HG03460 (cell line): Measurements from ENCODE around the gene ABCG1.
"Not testable (repeated sequence)": the region's sequence is repeated elsewhere in the genome, so short reads cannot be mapped to it uniquely, and the experiment has no call there.

Experiments
- ATAC-seq: cut with Tn5 transposase; IDR thresholded peaks from one replicate; pipeline ENCODE4 v1.9.1; 2021; ENCODE audit not compliant: unreplicated experiment

The ABCG1 gene

DNA sequence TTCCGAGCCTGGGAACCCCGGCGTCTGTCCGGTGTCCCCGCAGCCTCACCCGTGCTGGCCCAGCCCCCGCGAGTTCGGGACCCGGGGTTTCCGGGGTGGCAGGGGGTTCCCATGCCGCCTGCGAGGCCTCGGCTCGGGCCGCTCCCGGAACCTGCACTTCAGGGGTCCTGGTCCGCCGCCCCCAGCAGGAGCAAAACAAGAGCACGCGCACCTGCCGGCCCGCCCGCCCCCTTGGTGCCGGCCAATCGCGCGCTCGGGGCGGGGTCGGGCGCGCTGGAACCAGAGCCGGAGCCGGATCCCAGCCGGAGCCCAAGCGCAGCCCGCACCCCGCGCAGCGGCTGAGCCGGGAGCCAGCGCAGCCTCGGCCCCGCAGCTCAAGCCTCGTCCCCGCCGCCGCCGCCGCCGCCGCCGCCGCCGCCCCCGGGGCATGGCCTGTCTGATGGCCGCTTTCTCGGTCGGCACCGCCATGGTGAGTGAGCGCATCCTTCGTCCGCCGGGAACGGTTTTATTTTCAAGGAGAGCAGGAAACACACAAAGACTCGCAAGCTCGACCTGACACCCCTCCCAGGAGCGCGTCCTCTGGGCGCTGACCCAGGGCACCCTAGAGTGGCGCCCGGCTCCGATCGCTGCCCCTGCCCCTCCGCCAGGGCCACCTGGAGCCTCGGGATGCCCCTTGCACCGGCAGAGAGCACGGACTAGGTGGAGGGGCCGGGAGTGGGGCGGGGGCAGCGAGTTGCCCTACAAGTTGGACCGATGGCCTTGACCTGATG lies at the start of gene ABCG1:
Gene ABCG1, plus strand, starts transcription at position 305 of the 770 bp plus-strand sequence. Its CDS starts 123 bp downstream, at position 428.
- no peak for ATAC-seq

DNA sequence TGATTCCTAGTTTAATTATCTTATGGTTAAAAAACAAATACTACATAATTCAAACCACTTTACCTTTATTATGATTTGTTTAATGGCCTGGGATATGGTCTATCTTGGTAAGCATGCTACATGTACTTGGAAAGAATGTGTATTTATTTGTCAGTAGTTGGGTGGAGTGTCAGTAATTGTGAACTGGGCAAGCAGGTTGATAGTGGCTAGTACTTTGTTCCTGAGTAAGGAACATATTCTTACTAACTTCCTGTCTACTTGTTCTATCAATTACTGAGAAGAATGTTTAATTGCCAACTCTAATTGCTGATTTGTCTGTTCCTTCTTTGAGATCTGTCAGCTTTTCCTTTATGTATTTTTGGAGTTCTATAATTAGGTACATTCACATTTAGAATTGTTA lies 49.2 kb upstream of the ABCG1 start:
- no peak for ATAC-seq

DNA sequence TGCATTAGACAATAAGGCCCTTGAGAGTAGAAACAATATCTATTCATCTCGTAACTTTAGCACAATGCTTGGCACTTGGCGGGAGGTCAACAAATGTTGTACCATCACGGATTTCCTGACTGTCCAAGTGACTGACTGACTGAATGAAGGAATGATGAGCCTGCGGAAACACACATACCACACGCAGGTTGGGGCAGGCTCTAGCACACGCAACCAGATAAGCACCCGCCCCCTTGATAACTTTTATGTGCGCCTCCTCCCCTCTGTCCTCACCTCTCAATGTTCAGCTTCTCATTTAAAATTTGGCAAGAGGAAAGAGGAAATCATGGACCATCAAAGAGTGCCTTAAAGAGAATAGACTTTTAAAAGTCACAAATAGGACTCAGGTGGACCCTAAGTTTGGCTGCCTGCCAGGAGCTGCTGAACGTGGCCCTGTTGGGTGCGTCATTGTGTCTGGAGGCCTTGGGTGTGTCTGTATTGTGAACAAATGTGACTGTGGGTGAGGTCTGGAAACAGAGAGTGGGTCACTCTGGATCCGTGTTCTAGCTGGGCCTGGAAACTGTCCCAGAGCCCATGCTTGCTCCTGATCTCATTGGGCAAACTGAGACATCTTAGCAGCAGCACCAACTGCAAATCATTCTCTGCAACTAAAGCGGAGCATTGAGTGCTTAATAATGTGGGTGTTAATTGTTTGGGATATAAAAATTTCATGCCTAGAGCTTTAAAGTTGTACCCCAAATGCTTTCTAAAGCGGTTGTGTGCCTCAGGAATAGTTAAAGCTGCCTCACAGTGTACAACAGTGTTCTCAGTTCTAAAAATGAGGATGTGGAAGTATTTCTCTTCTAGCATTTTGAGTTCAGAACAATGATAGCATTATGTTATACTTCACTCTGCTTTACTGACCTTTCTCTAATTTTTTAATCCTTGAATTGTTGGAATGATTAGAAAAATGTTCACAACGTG lies 47.6 kb upstream of the ABCG1 start:
- ATAC-seq, result no peak

DNA sequence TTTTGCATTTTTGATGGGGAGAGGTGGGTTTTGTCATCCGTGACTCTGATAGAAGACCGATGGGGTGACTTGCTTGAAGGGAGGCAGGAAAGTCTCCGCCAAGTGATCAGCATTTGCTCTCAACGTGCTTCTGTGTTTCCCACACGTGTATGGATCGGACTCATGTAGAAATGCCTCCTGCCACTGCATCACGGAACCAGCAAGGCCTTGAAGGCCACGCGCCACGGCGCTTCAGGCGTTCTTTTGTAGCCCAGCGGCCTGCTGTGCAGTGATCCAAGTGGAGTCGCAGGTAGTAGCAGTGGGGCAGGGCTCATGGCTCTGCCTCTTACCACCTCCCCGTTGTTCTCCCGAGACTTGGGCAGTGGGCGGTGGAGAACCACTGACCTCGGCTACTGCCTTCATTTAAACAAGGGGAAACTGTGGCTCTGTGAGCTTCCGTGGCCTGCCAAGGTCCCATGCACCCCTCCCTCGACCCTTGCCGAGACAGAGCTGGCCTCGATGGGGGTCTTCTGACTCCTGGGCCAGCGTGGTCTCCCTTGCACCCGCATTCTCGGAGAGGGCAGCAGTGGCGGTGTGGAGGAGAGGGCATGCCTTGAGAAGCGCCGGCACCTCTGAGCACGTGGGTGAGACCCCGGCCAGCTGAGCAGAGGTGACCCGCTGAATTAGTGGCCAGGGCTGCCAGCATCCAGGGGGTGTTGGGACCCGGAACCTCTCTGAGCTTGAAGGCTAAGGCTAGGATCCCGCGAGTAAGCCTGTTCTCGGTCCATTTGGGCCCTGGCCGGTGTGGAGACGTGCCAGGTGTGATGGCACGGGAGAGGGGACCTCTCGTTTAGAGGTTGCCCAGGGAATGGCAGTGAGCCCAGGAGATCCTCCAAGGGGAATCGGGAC lies 46.1 kb upstream of the ABCG1 start:
- no peak for ATAC-seq

DNA sequence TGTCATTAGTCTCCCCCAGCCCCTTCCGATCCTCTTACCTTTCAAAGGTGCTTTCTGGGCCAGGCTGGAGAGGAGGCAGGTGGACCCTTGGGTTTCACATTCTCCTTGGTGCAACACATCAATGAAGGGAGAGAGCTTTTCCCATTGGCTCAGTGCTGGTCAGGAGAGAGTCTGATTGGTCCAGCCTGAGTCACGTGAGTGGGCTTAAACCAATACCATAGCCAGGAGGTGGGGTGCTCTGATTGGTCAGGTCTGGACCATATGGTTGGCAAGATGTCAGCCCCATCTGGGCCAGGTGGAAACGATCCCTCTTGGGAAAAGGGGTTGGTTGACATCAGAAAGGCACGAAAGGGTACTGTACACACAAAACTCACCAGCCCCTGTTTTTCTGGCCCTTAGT lies 44.8 kb upstream of the ABCG1 start:
- ATAC-seq, result no peak

DNA sequence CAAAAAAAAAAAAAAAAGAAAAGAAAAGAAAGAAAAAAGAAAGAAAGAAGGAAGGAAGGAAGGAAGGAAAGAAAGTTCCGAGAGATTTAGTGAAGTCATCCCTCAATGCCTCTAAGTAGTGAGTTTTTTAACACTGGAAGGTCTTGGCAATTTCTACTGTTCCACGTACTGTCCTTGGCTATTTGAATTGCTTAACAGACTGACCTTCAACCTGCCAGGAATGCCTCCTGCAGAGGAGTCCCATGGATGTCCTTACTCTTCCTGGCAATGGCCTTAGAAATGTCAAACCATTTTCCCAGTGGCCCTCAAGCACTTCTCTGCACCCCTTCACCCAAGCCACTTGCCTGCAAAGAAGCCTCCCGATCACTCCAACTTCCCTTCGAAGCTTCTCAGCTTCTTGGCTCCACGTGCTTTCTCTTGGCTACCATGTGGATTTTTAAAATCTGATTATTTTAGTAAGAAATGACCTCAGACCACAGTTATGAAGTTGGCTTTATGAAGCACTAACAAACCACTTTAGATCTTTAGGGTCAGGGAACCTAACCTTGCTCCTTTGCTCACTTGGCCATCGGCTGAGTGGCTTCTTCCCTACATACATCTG lies 43.7 kb upstream of the ABCG1 start:
- ATAC-seq, result no peak

DNA sequence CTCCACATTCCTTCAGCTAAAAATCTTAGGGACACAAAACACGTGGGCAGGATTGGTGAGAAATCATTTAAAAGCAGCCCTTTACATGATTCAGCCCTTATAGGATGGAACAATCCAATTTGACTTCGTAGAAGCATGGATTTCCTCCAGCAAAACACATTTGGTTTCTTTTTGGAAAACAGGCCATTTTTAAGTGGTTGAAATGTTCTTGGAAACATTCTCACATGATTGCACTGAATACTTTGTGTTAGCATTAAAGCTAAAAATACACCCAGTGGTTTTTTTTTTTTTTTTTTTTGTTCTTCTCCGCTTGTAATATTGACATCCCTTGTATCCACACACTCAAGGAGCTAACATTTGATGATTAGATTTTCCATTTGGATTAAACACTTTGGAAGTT lies 42.1 kb upstream of the ABCG1 start:
- ATAC-seq, result no peak

DNA sequence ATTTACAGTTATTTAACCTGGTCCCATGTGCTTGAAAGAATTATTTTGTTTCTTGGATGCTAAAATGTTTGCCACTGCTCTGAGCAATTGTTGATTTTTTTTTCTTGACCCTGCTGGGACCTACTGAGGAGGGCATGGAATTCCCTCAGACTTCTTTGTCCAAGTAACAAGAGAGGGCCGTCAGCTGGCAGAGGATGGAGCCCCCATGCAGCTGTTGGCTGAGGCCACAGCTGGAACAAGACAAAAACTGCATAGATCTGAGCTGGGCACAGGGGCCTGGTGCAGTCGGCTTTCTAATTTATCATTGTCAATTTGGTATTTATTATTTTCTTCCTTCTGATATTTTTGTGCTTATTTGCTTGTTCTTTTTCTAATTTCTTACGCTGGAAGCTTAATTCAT lies 39.6 kb upstream of the ABCG1 start:
- ATAC-seq, result no peak

DNA sequence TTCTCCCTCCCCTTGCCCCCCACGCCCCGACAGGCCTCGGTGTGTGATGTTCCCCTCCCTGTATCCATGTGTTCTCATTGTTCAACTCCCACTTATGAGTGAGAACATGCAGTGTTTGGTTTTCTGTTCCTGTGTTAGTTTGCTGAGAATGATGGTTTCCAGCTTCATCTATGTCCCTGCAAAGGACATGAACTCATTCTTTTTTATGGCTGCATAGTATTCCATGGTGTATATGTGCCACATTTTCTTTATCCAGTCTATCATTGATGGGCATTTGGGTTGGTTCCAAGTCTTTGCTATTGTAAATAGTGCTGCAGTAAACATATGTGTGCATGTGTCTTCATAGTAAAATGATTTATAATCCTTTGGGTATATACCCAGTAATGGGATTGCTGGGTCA lies 38.9 kb upstream of the ABCG1 start:
- ATAC-seq, result not testable (repeated sequence)

DNA sequence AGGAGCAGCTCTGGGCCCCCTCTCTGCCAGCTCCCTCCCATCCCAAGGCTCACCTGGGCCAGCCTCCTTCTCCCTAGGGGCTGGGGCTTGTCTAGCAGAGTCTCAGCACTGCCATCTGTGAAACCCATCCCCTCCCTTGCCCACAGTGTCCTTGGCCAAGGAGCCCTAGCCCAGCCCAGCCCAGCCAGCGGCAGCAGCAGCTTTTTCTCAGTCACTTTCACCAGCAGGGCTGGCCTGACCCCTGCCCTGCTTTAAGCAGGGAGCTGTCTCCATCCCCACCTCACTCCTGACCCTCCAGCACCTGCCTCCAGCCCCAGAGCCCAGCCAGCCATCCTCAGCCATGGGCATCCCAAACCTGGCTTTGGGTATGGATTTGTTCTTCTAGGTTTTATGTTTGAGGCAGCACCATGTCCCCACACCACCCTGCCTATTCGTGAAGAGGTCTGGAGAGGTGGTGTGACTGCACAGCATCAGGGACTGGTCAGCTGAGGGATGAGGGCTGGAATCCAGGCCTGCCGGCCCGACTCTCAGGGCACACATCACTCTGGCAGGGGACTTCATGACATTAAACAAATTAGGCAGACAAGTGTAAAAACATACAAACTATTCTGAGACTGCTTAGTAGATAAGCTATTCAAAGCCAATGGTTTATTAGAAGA lies 36.1 kb upstream of the ABCG1 start:
- ATAC-seq, result no peak

DNA sequence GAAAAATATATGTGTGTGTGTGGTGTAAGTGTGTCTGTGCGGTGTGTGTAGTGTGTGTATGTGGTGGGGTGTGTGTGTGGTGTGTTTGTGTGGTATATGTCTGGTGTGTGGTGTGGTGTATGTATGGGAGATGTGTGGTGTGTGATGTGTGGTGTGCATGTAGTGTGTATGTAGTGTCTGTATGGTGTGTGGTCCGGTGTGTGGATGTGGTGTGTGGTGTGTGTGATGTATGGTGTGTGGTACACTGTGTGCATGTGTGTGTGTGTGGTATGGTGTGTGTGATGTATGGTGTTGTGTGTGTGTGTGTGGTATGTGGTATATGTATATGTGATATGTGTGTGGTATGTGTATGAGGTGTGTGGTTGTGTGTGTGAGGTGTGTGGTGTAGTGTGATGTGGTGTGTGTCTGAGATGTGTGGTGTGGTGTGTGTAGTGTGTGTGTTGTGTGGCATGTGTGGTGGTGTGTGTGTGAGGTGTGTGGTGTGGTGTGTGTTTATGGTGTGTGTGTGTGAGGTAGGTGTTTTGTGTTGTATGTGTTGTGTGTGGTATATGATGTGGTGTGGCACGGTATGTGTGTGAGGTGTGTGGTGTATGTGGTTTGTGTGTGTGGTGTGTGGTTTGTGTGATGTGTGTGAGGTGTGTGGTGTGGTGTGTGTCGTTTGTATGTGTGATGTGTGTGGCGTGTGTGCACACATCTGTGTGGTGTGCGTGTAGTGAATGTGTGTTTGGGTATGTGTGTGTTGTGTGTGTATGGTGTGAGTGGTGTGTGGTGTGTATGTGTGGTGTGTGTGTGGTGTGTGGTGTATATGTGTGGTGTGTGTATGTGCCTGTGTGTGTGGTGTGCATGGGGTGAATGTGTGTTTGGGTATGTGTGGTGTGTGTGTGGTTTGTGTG lies 35.3 kb upstream of the ABCG1 start:
- no peak for ATAC-seq

DNA sequence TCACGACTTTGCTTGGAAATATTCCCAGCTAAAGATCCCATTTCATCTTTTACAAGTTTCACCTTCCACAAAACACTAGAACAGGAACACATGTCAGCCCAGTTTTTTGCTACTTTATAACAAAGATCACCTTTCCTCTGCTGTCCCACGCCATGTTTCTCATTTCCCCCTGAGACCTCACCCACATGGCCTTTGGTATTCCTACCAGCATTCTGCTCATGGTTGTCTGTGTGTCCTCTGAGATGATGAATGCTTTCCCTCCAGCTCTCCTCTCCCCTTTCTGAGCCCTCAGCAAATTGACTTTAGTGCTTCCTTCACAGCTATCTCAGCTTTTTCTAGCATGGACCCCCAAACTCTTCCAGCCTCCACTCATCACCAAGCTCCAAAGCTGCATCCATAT lies 32.3 kb upstream of the ABCG1 start:
- no peak for ATAC-seq

DNA sequence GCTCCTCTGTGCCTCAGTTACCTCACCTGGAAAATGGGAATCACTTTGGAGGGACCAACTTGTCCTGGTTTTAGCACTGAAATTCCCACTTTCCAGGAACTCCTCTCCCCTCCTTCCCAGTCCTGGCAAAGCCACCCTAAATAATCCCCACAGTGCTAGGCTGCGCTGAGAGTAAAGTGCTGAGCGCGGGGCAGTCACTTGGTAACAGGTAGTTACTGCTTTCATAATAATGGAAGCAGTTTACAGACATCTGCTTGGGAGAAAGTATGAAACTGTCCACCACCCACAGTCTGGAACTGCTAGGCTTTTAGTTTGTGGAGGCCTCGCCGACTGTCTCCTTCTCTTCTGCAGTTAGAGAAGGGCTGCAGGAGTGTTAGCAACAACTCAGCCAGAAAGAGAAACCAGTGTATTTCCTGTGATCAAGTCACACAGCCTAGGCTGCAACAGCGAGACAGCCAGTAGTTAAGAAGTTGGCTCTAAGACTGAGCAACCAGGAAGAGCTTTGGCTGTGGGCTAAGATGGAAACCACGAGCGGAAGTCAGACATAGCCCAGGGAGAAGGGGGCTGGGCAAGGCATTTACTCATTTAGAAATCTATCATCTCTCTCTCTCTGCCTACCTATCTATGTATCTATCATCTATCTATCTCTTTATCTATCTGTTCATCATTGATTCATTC lies 30.8 kb upstream of the ABCG1 start:
- peak; percentile 99 for ATAC-seq

DNA sequence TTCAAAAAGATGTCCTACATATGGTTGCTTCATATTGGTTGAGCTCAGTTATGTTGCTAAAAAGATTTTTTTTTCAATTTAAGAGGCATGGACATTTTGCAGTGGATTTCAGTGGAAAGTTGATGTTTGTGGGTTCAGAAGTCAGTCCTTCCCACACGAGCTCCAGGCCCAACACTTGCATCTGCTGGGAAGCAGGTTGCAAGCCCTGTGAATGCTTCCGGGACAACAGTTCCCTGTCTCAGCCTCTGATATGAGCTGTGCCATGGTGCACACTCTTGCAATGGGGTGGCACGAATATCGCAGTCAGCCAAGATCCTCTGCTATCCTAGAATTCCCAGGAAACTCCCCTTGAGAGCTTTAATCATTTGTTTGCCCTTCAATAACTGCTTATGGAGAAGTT lies 30.3 kb upstream of the ABCG1 start:
- no peak for ATAC-seq

DNA sequence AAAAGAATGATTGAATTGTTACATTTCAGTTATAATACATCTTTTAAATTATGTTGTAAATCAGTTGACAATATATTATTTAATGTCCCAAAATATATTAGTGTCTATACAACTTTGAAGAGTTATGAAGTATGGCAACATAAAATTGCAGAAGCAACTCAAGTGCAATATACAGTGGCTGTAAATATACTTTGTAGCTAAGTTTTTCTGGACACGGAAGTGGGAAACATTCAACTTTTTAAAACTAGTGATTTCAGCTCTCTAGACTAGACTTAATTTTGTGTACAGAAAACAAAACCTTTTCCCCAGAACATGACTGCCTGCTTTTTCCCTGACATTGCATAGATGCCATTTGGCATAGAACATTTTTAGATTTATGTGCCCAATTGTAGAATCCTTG lies 29.5 kb upstream of the ABCG1 start:
- no peak for ATAC-seq

DNA sequence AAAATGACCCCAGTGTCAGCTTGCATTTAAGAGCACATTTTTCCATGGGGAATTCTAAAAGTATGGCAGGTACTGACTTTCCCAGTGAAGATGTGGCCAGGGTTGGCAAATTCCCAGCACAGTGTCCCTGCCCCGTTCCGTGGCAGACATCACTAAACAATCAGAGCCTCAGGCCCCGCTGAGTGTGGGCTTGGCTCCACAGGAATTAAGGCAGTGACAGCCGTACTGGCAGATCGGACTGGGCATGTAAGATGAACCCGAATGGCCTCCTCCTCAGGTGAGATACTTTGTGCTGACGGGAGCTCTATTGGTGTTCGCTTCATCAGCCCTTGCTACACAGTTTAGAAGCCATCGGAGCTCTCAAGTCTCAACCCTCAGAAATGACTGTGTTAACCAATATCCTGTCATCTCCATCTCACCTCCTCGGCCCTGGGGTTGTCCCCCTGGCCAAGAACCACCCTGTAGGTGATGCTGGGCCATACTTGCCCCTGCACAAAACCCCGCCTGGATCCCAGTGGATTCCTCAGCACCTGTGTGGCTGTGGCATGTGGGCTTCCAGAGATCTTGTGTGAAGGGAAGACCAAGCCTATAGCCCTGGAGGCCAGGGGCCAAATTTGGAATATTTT lies 29.0 kb upstream of the ABCG1 start:
- ATAC-seq, result no peak

DNA sequence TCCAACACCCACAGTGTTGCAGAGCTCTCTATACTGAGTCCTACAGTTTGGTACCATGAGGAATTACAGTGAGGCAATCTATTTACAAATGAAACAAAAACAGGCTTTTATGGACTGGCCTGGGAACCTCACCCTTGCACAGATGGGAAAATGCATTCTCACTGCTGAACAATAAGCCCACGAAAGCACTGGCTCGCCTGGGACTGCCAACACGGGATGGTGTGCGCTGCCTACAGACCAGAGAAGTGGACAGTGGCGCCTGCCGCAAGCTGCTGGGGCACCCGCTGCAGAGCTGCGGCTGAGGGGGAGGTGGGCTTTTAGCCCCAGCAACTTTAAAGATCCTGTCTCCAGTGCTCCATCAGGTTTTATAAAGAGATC lies 28.5 kb upstream of the ABCG1 start:
- no peak for ATAC-seq

DNA sequence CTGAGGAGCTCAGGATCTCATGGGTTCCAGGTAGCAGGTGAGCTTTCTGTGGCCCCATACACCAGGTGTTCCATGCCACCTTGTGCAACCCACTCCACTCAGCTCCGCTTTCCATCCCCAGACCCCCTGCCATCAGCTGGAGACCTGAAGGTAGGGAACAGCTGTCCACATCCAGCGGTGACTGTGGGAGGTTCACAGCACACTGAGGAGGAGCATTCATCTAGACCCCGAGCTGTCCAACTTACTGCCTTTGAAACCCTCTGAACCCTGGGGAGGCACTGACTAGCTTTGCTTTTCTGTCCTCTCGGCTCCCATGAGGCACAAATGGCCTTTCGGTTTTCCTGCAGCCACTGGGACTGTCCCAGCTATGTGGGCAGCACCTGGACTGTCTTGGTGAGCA lies 27.9 kb upstream of the ABCG1 start:
- no peak for ATAC-seq
